GM21528 (cell line): Measurements from ENCODE around the gene FBXO15.

Experiments
- ATAC-seq: cut with Tn5 transposase; IDR thresholded peaks from one replicate; pipeline ENCODE4 v1.9.1; 2021; ENCODE audit warnings: mild to moderate bottlenecking, moderate library complexity; ENCODE audit not compliant: unreplicated experiment, low FRiP score

FBXO15 gene, protein sequence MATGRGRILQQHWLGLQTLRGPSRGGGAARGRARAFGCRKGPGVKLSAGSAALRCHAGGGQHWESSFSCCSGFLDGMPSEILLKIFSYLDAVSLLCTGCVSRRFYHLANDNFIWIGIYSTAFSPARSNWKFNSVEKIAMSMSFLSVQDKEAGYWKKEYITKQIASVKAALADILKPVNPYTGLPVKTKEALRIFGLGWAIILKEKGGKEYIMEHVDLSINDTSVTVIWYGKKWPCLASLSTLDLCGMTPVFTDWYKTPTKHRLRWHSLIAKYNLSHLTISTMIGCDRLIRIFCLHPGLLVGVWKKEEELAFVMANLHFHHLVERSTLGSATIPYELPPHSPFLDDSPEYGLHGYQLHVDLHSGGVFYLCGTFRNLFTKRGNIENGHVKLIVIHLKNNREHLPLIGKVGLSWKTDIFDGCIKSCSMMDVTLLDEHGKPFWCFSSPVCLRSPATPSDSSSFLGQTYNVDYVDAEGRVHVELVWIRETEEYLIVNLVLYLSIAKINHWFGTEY

DNA sequence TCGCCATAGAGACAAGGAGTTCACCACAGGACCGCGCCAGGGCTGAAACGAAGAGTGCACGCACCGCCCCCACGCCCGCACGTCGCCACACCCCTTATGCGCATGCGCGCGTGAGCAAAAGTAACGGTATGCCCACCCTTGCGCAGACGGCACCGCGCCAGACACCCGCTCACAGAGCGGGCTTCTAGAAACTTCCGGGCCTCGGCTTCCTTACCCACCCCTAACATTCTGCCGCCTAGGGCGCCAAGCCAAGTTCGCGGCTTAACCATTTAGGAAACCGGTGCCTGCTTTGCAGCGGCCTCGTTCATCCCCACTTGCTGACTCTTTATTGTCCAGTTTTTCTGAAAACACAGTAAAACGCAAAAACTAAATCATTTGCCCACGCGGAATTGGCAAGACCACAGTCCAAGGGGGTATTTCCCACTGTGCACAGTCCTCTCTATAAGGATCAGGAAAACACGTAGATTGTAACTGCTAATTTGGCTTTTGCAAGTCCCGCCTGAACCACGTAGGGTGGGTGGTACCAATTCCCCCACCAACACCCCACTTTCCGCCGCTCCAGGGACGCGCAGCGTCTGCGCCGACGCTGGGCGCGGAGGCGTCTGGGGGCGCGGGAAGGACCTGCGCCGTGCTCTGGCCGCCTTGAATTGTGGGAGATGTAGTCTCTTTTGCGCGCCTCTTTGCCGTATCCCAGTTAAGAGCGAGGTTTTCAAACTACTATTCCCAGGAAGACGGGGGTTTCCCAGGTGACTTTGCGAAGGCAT lies at the start of gene FBXO15, which contains the start of gene TIMM21:
Gene FBXO15, minus strand, starts transcription at position 56 of the 764 bp plus-strand sequence. Its CDS starts 49 bp downstream, at position 7.
Gene TIMM21, plus strand, starts transcription at position 745 of the 764 bp plus-strand sequence. CDS start 286 bp downstream, outside the sequence.
- ATAC-seq = peak; percentile 91

GRCh38 chr18:74196220-74197119 lies 48.8 kb upstream of the FBXO15 start:
- ATAC-seq = peak; percentile 85

DNA sequence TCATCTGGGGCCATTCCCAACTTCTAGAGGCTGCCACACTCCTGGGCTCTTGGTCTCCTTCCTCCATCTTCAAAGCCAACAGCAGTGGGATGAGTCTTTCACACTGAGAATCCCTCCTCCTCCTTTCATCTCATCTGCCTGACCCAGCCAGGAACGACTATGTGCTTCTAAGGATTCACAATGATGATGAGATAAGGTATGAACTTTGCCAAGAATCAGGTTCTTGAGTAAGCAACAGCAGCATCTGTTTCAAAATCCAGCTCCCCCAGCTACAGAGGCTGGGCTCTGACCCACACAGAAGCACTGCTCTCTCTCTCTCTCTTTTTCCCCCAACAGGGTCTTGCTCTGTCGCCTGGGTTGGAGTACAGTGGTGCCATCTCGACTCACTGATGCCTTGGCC lies 47.1 kb upstream of the FBXO15 start:
- no peak for ATAC-seq

DNA sequence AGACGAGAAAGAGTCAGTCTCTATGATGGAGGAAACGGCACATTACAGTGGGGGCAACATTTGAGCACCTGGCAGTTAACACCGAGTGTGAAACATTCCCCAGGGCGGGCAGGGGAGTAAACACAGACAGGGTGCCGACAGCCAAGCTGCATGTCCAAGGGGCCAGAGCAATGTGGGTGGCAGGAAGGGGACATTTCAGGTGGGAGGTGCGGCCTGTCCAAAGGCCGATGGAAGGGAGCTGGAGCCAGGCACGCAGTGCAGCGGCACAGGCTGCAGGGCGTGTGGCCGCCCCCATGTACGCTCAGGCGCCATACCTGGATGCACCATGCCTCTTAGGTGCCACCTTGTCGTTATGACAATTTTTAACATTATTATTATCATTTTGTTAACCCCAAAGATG lies 43.9 kb upstream of the FBXO15 start:
- ATAC-seq = no peak

DNA sequence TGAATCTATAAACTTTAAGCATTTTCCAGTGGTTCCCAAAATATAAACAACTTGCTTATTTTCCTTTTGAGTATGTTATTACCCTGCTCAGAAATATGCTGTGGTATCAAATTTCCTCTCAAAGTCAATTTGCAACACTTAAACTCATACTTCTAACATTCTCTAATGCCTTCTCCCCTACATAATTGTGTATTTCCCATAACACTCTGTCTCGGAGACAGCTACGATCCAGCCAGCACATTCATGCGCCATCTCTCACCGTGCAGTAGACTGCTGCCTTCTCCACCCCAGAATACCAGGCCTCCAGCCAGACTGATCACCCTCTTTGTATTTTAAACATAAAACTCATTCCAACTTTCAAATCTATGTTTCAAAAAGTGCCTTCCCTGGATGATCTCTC lies 42.5 kb upstream of the FBXO15 start:
- ATAC-seq = no peak

DNA sequence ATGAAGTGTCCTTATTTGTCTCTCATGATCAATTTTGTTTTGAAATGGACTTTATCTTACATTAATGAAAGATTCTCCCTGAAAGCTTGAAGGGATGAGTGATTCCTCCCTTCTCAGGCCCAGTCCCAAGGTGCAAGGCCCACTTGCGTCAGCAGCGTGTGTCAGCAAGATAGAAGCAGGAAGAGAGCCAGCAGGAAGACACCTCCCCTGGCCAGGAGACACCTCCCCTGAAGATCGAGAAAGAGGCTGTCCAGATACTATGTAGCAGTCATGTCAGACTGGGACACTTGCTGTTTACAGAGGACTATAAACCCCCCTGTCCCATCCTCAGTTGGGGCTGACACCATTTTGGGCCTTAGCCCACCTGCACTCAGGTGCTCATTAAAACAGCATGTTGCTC lies 39.0 kb upstream of the FBXO15 start:
- no peak for ATAC-seq

DNA sequence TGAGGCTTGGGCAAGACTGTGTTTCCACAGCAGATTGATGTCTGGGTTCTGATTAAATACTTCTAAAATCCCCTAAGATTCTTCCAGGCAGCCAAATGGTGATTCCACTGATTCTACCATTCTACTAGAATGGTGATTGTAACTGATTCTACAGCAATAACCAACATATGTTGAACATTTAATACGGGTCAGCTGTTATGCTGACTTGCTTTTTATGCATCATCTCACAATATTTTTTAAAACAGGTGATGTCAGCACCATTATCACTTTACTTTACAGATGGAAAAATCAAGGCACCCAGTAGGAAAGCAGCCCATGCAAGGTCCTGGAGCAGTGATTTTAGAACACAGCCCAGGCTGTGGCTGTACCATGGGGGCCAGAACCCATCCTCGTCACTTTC lies 38.2 kb upstream of the FBXO15 start:
- ATAC-seq = no peak

- no peak for ATAC-seq
These were observed 37.2 kb upstream of the FBXO15 start for GRCh38 chr18:74184875-74185274.

GRCh38 chr18:74183130-74183529 lies 35.5 kb upstream of the FBXO15 start:
- ATAC-seq = no peak

DNA sequence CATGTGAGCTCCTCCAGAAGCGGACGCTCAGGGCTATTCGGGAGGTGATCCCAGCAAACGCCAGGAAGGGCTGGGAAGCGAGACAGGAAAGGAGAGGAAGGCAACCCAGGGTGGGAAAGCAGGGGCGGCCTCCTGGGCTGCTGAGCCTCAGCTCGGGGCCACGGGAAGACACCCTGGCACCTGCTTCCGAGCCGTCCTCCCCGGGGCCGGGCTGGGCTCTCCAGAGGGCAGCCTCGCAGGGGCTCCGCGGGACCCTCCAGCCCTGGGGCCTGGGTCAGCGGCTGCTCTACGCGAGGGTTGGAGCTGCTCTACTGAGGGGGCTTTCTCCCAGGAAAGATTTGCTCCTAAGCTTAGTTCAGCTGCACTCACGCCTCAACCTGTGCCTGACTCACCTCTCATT lies 34.7 kb upstream of the FBXO15 start:
- ATAC-seq = no peak

DNA sequence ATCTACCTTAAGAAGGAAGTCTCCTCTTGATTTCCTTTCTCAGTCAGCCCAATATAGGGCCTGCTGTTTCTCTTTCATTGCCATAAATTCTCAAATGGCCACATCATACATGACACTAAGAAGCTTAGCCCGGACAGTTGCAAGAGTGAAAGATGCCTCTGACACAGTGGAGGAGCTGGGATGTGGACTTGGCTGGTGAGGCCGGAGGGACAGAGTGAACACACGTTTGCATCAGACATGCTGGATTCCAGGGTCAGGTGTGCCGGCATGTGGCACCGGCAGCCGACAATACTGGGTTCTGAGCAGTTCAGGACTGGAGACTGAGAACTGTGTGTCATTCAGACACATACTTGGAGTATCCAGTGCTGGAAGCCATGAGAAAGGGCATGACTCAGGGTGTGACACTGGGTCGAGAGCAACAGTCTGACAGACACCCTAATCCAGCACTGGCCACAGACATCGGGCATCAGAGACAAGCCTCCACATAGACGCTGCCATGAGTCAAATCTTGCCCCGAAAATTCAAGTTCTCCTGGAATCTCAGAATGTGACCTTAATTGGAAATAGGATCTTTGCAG lies 32.1 kb upstream of the FBXO15 start:
- ATAC-seq = no peak

DNA sequence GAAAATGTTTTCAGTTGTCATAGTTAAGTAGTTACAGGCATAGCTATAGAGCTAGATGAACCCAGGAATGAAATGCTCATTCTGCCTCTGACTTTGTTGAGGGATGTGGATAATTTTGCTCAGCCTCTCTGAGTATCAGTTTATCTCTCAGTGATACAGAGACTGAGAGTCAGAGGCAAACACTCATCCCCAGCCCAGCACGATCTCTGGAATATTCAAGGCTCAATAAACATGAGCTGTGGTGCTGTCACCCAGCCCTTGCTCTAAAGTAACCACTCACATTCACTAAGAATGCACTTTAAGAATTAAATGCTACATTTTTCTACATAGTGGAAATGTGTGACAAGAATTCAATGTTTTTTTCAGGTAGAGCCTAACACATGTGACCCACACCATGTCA lies 31.2 kb upstream of the FBXO15 start:
- no peak for ATAC-seq

DNA sequence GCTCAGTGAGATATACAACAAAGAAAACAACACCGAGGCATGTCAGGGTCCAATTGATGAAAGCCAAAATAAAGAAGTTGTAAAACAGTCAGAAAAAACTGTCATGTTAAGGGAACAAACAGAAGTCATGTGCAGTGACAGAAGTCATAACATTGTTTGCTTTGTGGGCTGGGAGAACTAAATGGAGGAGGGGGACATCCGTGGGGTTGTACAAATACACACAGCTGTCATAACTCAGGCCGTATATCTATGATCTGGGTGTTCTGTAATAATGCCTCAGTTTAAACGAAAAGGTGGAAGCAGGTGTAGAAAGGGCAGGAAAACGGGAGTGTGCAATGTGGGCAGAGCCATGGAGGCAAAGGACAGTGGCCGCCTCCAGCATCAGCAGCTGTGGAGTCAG lies 28.0 kb upstream of the FBXO15 start:
- no peak for ATAC-seq

DNA sequence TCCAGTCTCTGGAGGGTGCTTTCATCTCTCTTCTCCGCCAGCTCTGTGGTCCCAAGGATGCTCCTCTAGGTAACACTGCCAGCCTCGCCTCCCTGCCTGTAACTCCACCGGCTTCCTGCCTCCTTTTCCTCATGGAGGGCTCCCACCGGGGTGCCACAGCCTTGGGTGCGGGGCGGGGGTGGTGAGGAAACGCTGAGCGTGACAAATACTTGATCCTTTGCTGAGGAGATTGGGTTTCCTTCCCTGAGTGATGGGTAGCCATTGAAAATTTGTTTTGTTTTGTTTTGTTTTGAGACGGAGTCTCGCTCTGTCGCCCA lies 25.8 kb upstream of the FBXO15 start:
- no peak for ATAC-seq

DNA sequence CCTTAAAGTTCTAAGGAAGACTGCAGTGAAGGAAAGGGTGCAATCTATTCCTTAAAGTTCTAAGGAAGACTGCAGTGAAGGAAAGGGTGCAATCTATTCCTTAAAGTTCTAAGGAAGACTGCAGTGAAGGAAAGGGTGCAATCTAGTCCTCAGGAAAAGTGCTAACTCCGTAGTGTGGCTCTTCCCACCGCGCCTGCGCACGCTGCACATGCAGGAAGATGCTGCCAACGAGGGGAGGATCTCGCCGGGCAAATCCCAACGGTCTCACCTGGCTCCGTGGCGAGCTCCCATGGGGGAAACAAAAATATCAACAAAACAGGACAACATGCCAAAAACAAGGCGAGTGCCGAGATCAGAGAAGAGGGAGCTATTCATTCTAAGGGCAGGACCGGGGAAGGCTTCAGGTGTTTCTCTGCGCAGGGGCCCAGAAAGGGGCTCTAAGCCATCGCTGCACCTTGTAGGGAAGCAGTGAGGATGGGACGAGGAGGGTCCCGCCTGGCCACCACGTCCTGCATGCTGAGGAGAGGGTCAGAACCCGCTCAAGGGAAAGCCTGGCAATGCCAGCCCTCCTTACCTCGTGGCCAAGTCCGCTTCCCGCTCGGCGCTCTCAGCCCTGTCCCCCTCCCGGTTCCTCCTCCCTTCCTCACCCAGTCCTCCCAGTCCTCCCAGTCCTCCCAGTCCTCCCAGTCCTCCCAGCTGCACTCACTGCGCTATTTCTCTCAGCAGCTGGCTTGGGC lies 25.2 kb upstream of the FBXO15 start:
- no peak for ATAC-seq

GRCh38 chr18:74171910-74172606 lies 24.4 kb upstream of the FBXO15 start:
- peak; percentile 95 for ATAC-seq

DNA sequence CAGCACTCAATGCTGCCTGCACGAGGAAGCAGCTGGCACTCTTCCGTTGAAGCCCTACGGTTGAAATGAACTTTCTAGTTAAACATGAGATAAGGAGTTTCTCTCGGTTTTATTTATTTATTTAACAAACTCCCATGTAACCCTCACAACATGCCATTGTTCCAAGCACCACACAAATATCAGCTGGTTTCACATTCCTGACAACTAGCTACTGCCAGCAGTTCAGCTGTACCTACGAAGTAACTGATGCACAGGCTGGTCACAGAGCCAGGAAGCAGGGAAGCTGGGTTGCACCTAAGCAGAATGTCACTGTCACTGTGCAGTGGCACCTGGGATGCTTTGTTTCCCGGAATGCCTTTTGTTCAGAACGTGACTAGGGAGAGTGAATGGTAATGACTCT lies 18.8 kb upstream of the FBXO15 start:
- ATAC-seq = no peak

GRCh38 chr18:74163019-74163660 lies 15.5 kb upstream of the FBXO15 start:
- no peak for ATAC-seq

- no peak for ATAC-seq
These were observed 7.6 kb upstream of the FBXO15 start for GRCh38 chr18:74155276-74155675.
